Measurements from ENCODE around the gene DNAH2. TPM values are rescaled to one million over a fixed set of nuclear protein-coding genes. Genes with fewer than 3 reads are reported as not detected.

The DNAH2 gene
- polyA plus RNA-seq, 1 of the 3 experiments (the other 2 are of a cell fraction) = 0.13 TPM

GRCh38 chr17:7703584-7704479 lies 13.7 kb upstream of the DNAH2 start (continued):
- TF ChIP-seq POLR2AphosphoS5 (IDR thresholded peaks at IDR 0.05; ENCODE audit: low read depth, low read length) = no peak
- no peak for TF ChIP-seq MAX (IDR thresholded peaks at IDR 0.05; ENCODE audit: low read depth)
- no peak for TF ChIP-seq GABPA (IDR thresholded peaks at IDR 0.05; ENCODE audit: low read depth)
- peak; percentile 71 for TF ChIP-seq RFX5 (IDR thresholded peaks at IDR 0.05; ENCODE audit: low read length)
- TF ChIP-seq NRF1 (IDR thresholded peaks at IDR 0.05; ENCODE audit: low read depth, low read length) = no peak
- no peak for TF ChIP-seq REST (IDR thresholded peaks at IDR 0.05; ENCODE audit: low read depth, low read length)
- TF ChIP-seq IRF3 (IDR thresholded peaks at IDR 0.05; ENCODE audit: low read depth, low read length) = no peak
- 0 out of 4 replicates have a peak, but pooled peaks of 1 of the 2 experiments have one; percentile 26 for TF ChIP-seq EP300 (IDR thresholded peaks at IDR 0.05; ENCODE audit: borderline replicate concordance in 1 of 2, low read depth in 1 of 2, low read length in 1 of 2)
- TF ChIP-seq CTCF (IDR thresholded peaks at IDR 0.05) = no peak
- TF ChIP-seq JUND (IDR thresholded peaks at IDR 0.05) = no peak
- TF ChIP-seq TAF1 (IDR thresholded peaks at IDR 0.05; ENCODE audit: borderline replicate concordance, low read depth, low read length) = no peak
- peak; percentile 65; the same call in 1 of the 2 replicates for TF ChIP-seq MXI1 (IDR thresholded peaks at IDR 0.05; ENCODE audit: low read depth, low read length)
- TF ChIP-seq MEF2A (IDR thresholded peaks at IDR 0.05; ENCODE audit: borderline replicate concordance, low read depth) = no peak
- TF ChIP-seq TCF12 (IDR thresholded peaks at IDR 0.05) = peak; percentile 88
- no peak for TF ChIP-seq FOSL2 (IDR thresholded peaks at IDR 0.05; ENCODE audit: borderline replicate concordance, low read depth)
- TF ChIP-seq GATA2 (CRISPR knock-in tag; IDR thresholded peaks at IDR 0.05) = no peak
- no peak for TF ChIP-seq FOXJ3 (CRISPR knock-in tag; IDR thresholded peaks at IDR 0.05)

Measured in SK-N-SH (cell line).